ENCODE data around the gene CENPF.

- TF ChIP-seq ELF4 (IDR thresholded peaks at IDR 0.05): no peak
- TF ChIP-seq BHLHE40 (IDR thresholded peaks at IDR 0.05; ENCODE audit: borderline replicate concordance): no peak
- no peak for TF ChIP-seq LEF1 (IDR thresholded peaks at IDR 0.05; ENCODE audit: borderline replicate concordance)
- TF ChIP-seq FOXA1 (IDR thresholded peaks at IDR 0.05): no peak
- no peak for TF ChIP-seq PKNOX1 (IDR thresholded peaks at IDR 0.05)
- TF ChIP-seq CTBP1 (IDR thresholded peaks at IDR 0.05; ENCODE audit: borderline replicate concordance): no peak
- TF ChIP-seq SUZ12 (IDR thresholded peaks at IDR 0.05): no peak
- no peak for TF ChIP-seq ARNT (IDR thresholded peaks at IDR 0.05)
- no peak for TF ChIP-seq L3MBTL2 (conservative IDR thresholded peaks at IDR 0.05)
- TF ChIP-seq SP1 (IDR thresholded peaks at IDR 0.05): no peak
- no peak for TF ChIP-seq TARDBP (IDR thresholded peaks at IDR 0.05)
Measured at GRCh38 chr1:214617246-214617645, 14.3 kb downstream of the CENPF start.
